ENCODE results near the gene DSTN. TPM values are rescaled to one million over a fixed set of nuclear protein-coding genes. Genes with fewer than 3 reads are reported as not detected.

Gene DSTN
- total RNA-seq, 4 donors from 2014 or later: 166 to 322 (median 242) TPM

GRCh38 chr20:17642404-17643269, 72.8 kb downstream of the DSTN start:
- Histone ChIP-seq H3K36me3 (peaks cover 0 to 43% (median 0%) of the 10 kb centered on the region in 3 donors), H3K4me1 (peaks cover 0 to 63% (median 15%) of the 10 kb centered on the region in 4 donors), H3K27me3 (no peaks in the 10 kb centered on the region), H3K9me3 (no peaks in the 10 kb centered on the region), H3K4me3 (no peak overlapping the region), H3K27ac (no peak overlapping the region)
- TF ChIP-seq CTCF (IDR thresholded peaks at IDR 0.05) (no peak), POLR2A (IDR thresholded peaks at IDR 0.05) (no peak), EP300 (IDR thresholded peaks at IDR 0.05) (no peak)
- 79 to 85% methylated on average over 19 of the region's 19 CpGs for WGBS, 2 donors
- no peak for DNase-seq (ENCODE audit: low spot score in 2 of 2)

DNA sequence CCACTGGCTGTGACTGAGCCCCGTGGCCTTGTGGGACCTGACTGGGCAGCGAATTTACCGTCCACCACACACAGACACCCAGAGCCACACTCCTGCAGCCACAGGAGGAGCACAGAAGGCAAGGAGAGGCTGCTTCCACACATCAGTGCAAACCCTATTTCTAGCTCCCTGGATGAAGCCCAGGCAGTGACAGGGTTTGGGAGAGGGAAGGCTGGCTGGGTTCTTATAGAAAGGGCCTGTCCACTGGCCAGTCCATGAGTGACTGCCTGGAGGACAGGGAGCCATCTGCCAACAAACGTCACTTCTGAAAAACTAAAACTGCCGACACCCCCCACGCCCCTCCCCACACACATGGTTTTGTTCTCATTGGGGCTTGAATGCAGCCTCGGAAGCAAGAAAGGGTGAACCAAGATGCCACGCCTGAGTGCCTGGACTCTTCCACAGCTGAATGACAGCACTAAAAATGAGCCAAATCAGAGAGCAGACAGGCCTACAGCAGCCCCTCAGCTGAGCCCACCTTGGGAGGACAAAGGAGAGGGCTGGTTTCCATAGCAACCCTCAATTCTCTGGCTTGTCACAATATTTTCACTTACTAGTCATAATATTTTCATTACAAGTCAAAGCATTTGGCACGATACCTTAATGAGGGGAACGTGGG, 73.8 kb downstream of the DSTN start:
- Histone ChIP-seq H3K4me3 (no peak overlapping the region), H3K27me3 (no peaks in the 10 kb centered on the region), H3K4me1 (peaks cover 0 to 64% (median 25%) of the 10 kb centered on the region in 4 donors), H3K27ac (no peak overlapping the region), H3K36me3 (peaks cover 0 to 41% (median 0%) of the 10 kb centered on the region in 3 donors), H3K9me3 (no peaks in the 10 kb centered on the region)
- no peak for TF ChIP-seq EP300 (IDR thresholded peaks at IDR 0.05)
- no peak for TF ChIP-seq CTCF (IDR thresholded peaks at IDR 0.05)
- TF ChIP-seq POLR2A (IDR thresholded peaks at IDR 0.05): no peak
- DNase-seq (ENCODE audit: low spot score in 2 of 2): no peak
- WGBS, 2 donors: 55 to 63% methylated on average over 9 to 10 of the region's 10 CpGs

GRCh38 chr20:17644451-17644850, 74.6 kb downstream of the DSTN start:
- H3K9me3 ChIP-seq: no peaks in the 10 kb centered on the region
- 58 to 62% methylated on average over 13 of the region's 13 CpGs for WGBS, 2 donors
- no peak for TF ChIP-seq CTCF (IDR thresholded peaks at IDR 0.05)
- TF ChIP-seq EP300 (IDR thresholded peaks at IDR 0.05): no peak
- no peak overlapping the region for H3K27ac ChIP-seq
- peaks cover 0 to 67% (median 33%) of the 10 kb centered on the region in 4 donors for H3K4me1 ChIP-seq
- no peak overlapping the region for H3K4me3 ChIP-seq
- H3K27me3 ChIP-seq: no peaks in the 10 kb centered on the region
- DNase-seq (ENCODE audit: low spot score in 2 of 2): no peak
- H3K36me3 ChIP-seq: peaks cover 0 to 34% (median 0%) of the 10 kb centered on the region in 3 donors

GRCh38 chr20:17645010-17645409, 75.1 kb downstream of the DSTN start:
- no peak for DNase-seq (ENCODE audit: low spot score in 2 of 2)
- Histone ChIP-seq H3K4me3 (no peak overlapping the region), H3K9me3 (no peaks in the 10 kb centered on the region), H3K36me3 (peaks cover 0 to 32% (median 0%) of the 10 kb centered on the region in 3 donors), H3K27ac (no peak overlapping the region), H3K4me1 (peaks cover 0 to 73% (median 38%) of the 10 kb centered on the region in 4 donors), H3K27me3 (no peaks in the 10 kb centered on the region)
- TF ChIP-seq POLR2A (IDR thresholded peaks at IDR 0.05) (no peak), CTCF (IDR thresholded peaks at IDR 0.05) (no peak), EP300 (IDR thresholded peaks at IDR 0.05) (no peak)
- 84 to 86% methylated on average over 14 of the region's 14 CpGs for WGBS, 2 donors

Data from tibial nerve (tissue), 4 donors.